Neuronal stem cell (in vitro differentiated cells): ENCODE data around the gene LHFPL2.

Experiments used
- DNase-seq: peaks from one replicate; pipeline ENCODE4 v3.0.0-alpha.2; 2013; ENCODE audit warnings: low spot score
- H2AFZ ChIP-seq: one replicate; pipeline ENCODE4 v1.6.1; 2013; ENCODE audit warnings: mild to moderate bottlenecking, low read length, inconsistent platforms
- H2AK5ac ChIP-seq: 2 replicates; pipeline ENCODE4 v1.6.1; 2013; ENCODE audit warnings: low read depth, mild to moderate bottlenecking, inconsistent platforms, low read length, moderate library complexity, mixed read lengths
- H2BK120ac ChIP-seq: 2 replicates; pipeline ENCODE4 v1.6.1; 2013; ENCODE audit warnings: low read depth, mild to moderate bottlenecking, inconsistent platforms, low read length, moderate library complexity, mixed read lengths
- H2BK12ac ChIP-seq: one replicate; pipeline ENCODE4 v1.6.1; 2013; ENCODE audit warnings: low read length, inconsistent platforms
- H2BK15ac ChIP-seq: 2 replicates; pipeline ENCODE4 v1.6.1; 2013; ENCODE audit warnings: mild to moderate bottlenecking, low read length, inconsistent platforms, mixed read lengths
- H2BK5ac ChIP-seq: one replicate; pipeline ENCODE4 v1.6.1; 2013; ENCODE audit warnings: inconsistent platforms, mild to moderate bottlenecking, low read length, moderate library complexity
- H3K14ac ChIP-seq: one replicate; pipeline ENCODE4 v1.6.1; 2013; ENCODE audit warnings: low read length, inconsistent platforms
- H3K18ac ChIP-seq: 2 replicates; pipeline ENCODE4 v1.6.1; 2013; ENCODE audit warnings: low read length, inconsistent platforms
- H3K23ac ChIP-seq: 2 replicates; pipeline ENCODE4 v1.6.1; 2013; ENCODE audit warnings: low read depth, mild to moderate bottlenecking, mixed read lengths, low read length, inconsistent platforms; ENCODE audit not compliant: poor library complexity
- H3K27ac ChIP-seq: replicated peaks from 3 replicates; pipeline ENCODE4 v1.5.1; 2013; ENCODE audit warnings: low read length, inconsistent platforms
- H3K27me3 ChIP-seq, 3 experiments: 2 replicates each; pipeline ENCODE4 v1.6.1; 2013; ENCODE audit warnings: low read length in 3 of 3, mild to moderate bottlenecking in 2 of 3, inconsistent platforms in 1 of 3, low read depth in 1 of 3, mixed read lengths in 1 of 3, moderate library complexity in 1 of 3; ENCODE audit not compliant: control insufficient read depth in 3 of 3, insufficient read depth in 3 of 3
- H3K36me3 ChIP-seq, 2 donors: replicated peaks in 1 of 2; 2 replicates each; pipeline ENCODE4 v1.6.1; 2013; ENCODE audit warnings: low read length in 2 of 2; ENCODE audit not compliant: control insufficient read depth in 2 of 2, insufficient read depth in 2 of 2
- H3K4ac ChIP-seq: 2 replicates; pipeline ENCODE4 v1.6.1; 2013; ENCODE audit warnings: inconsistent platforms, mild to moderate bottlenecking, low read length, moderate library complexity
- H3K4me1 ChIP-seq, 2 donors: 1 replicate in 1 of 2; 2 replicates in 1 of 2; pipeline ENCODE4 v1.6.1; 2013; ENCODE audit warnings: low read length in 2 of 2, low read depth in 1 of 2; ENCODE audit not compliant: control insufficient read depth in 2 of 2, insufficient read depth in 1 of 2
- H3K4me2 ChIP-seq: one replicate; pipeline ENCODE4 v1.6.1; 2013; ENCODE audit warnings: mild to moderate bottlenecking, low read length, inconsistent platforms; ENCODE audit not compliant: insufficient read depth, poor library complexity, severe bottlenecking
- H3K4me3 ChIP-seq, 2 donors: 2 replicates each; pipeline ENCODE4 v1.5.1; 2013; ENCODE audit warnings: low read length in 2 of 2, mild to moderate bottlenecking in 2 of 2, inconsistent platforms in 1 of 2, moderate library complexity in 1 of 2
- H3K79me1 ChIP-seq: one replicate; pipeline ENCODE4 v1.6.1; 2013; ENCODE audit warnings: low read depth, mild to moderate bottlenecking, inconsistent platforms, low read length, moderate library complexity
- H3K9ac ChIP-seq: one replicate; pipeline ENCODE4 v1.6.1; 2013; ENCODE audit warnings: mild to moderate bottlenecking, low read depth, low read length, inconsistent platforms; ENCODE audit not compliant: poor library complexity
- H3K9me3 ChIP-seq, 2 donors: replicated peaks in 1 of 2; 2 replicates each; pipeline versions ENCODE3 to v1.6.1; 2013; ENCODE audit warnings: low read length in 2 of 2, mild to moderate bottlenecking in 2 of 2, inconsistent platforms in 1 of 2, low read depth in 1 of 2, mixed read lengths in 1 of 2, moderate library complexity in 1 of 2; ENCODE audit not compliant: control insufficient read depth in 2 of 2, insufficient read depth in 1 of 2
- H4K8ac ChIP-seq: one replicate; pipeline ENCODE4 v1.6.1; 2013; ENCODE audit warnings: low read depth, mild to moderate bottlenecking, inconsistent platforms, low read length, moderate library complexity
- H4K91ac ChIP-seq: one replicate; pipeline ENCODE4 v1.6.1; 2013; ENCODE audit warnings: low read length, low read depth, mild to moderate bottlenecking, inconsistent platforms; ENCODE audit not compliant: poor library complexity
- WGBS, 2 donors: extraction: QIAGEN DNeasy Blood & Tissue Kit; methylation state at CpG; one replicate each; pipeline ENCODE4 v1.1.7; 2013; ENCODE audit warnings: missing lambda C conversion rate in 2 of 2, mixed read lengths in 1 of 2; ENCODE audit not compliant: insufficient read length in 2 of 2, insufficient replicate concordance in 1 of 2; ENCODE audit errors: extremely low coverage in 2 of 2; 5-methylcytosine and 5-hydroxymethylcytosine counted together

LHFPL2 gene

DNA sequence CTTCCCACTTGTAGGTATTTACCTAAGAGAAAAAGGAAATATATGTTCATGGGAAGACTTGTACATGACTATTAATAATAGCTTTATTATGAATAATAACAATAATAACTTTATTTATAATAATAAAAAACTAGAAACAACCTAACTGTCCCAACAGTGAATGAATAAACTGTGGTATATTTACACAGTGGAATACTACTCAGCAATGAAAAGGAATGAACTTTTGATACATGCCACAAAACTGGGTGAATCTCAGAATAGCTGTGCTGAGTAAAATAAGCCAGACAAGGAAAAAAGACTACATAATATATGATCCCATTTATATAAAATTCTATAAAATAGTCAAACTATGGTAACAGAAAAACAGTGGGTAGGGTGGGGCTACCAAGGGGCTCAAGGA is 199.5 kb downstream of the LHFPL2 start:
- no peaks in the 10 kb centered on the region for H3K4me1 ChIP-seq
- H3K4ac ChIP-seq, result no peak overlapping the region

DNA sequence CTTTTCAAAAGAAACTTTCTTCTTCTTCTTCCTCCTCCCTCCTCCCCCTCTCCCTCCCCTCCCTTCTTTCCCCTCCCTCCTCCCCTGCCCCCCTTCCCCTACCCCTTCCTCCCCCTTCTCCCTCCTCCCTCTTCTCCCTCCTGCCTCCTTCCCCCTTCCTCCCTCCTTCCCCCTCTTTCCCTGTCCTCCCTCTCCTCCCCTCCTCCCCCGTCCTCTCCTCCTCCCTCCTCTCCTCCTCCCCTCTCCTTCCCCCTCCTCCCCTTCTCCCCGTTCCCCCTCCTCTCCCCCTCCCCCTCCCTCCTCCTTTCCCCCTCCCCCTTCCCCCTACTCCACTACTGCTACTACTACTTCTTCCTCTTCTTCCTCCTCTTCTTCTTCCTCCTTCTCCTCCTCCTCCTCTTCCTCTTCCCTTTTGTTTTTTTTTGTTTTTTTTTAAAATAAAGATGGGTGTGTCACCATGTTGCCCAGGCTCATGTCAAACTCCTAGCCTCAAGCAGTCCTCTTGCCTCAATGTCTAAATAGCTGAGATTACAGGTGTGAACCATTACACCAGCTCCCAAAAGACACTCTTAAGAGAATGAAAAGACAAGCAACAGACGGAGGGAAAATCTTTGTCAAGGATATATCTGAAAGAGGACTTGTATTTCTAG is 200.7 kb downstream of the LHFPL2 start:
- Histone ChIP-seq H3K79me1 (peaks cover 2% of the 10 kb centered on the region), H2AFZ (no peak overlapping the region), H4K91ac (no peak overlapping the region), H3K9me3 (peaks cover 0 to 6% of the 10 kb centered on the region in 2 donors), H2BK12ac (no peak overlapping the region), H3K23ac (no peak overlapping the region), H3K14ac (no peak overlapping the region), H3K4me3 (no peak overlapping the region), H2BK15ac (no peak overlapping the region), H3K4me2 (no peak overlapping the region), H3K4ac (no peak overlapping the region), H3K27me3 (no peaks in the 10 kb centered on the region), H2BK120ac (no peak overlapping the region), H3K27ac (no peak overlapping the region), H3K18ac (no peak overlapping the region), H2BK5ac (no peak overlapping the region), H2AK5ac (no peak overlapping the region), H3K4me1 (no peaks in the 10 kb centered on the region), H3K36me3 (peaks cover 0 to 3% of the 10 kb centered on the region in 2 donors), H3K9ac (no peak overlapping the region), H4K8ac (no peak overlapping the region)
- no peak for DNase-seq
- no CpG with 5 or more reads among the region's 3 CpGs for WGBS, 2 donors

More for the DNA sequence above, 199.5 kb downstream of the LHFPL2 start:
- H2AFZ ChIP-seq, result no peak overlapping the region
- H3K9ac ChIP-seq, result no peak overlapping the region
- no peak overlapping the region for H3K18ac ChIP-seq
- no peaks in the 10 kb centered on the region for H3K27me3 ChIP-seq
- no peak overlapping the region for H3K27ac ChIP-seq
- no peak overlapping the region for H4K8ac ChIP-seq
- H2BK12ac ChIP-seq, result no peak overlapping the region
- H2BK5ac ChIP-seq, result no peak overlapping the region
- no peak overlapping the region for H4K91ac ChIP-seq
- H3K9me3 ChIP-seq, result peaks cover 0 to 6% of the 10 kb centered on the region in 2 donors
- peaks cover 0 to 3% of the 10 kb centered on the region in 2 donors for H3K36me3 ChIP-seq
- no peak overlapping the region for H3K4me3 ChIP-seq
- no peak overlapping the region for H2BK120ac ChIP-seq
- no peak for DNase-seq
- no peak overlapping the region for H2BK15ac ChIP-seq
- no peak overlapping the region for H3K23ac ChIP-seq
- no peak overlapping the region for H2AK5ac ChIP-seq
- no peak overlapping the region for H3K14ac ChIP-seq
- peaks cover 2% of the 10 kb centered on the region for H3K79me1 ChIP-seq
- no peak overlapping the region for H3K4me2 ChIP-seq
